Myometrial cell (primary cell): ENCODE measurements around the gene STAT3. TPM values are rescaled to one million over a fixed set of nuclear protein-coding genes. Genes with fewer than 3 reads are reported as not detected.

Source experiments
- total RNA-seq: library from RNA; depleted of rRNA; stranded (reverse); fragments of >200 nt; gene quantifications from 2 replicates; pipeline ENCODE4 v1.2.3, GENCODE V29; 2015

Gene STAT3
- 62.3 and 75.7 TPM in 2 replicates for total RNA-seq

DNA sequence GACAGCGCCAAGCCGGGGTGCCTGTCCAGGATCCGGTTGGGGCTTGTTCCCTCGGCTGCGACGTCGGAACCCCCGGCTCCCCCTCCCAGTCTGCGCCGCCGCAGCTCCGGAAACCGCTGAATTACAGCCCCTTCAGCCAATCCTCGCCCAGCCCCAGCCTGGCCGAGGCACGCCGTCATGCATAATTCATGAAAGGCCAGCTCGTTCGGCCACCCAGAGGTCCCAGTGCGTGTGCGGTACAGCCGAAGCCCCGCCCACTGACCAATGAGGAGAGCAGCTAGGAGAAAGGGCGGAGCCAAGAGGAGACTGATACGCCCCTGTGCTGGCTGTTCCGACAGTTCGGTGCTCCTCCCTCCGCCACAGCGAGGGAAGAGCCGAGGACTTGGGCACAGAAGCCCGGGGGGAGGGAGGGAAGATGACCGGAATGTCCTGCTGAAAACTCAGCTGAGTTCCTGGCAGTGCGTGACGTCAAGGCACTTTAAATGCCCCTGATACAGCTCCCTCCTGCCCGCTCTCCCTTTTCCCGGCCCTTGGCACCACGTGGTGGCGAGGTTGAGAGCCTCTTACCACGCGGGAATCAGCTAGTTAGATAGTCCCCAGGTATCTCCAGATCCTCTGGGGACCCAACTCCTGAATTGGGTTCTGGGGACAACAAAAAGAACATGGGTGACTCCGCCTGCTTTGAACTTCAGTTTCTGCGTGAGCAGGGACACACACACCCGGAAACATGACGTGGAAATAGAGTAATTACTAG, at the start of gene STAT3:
Gene STAT3, minus strand, starts transcription at position 62 of the 754 bp plus-strand sequence. CDS start 39,926 bp downstream, outside the sequence.

DNA sequence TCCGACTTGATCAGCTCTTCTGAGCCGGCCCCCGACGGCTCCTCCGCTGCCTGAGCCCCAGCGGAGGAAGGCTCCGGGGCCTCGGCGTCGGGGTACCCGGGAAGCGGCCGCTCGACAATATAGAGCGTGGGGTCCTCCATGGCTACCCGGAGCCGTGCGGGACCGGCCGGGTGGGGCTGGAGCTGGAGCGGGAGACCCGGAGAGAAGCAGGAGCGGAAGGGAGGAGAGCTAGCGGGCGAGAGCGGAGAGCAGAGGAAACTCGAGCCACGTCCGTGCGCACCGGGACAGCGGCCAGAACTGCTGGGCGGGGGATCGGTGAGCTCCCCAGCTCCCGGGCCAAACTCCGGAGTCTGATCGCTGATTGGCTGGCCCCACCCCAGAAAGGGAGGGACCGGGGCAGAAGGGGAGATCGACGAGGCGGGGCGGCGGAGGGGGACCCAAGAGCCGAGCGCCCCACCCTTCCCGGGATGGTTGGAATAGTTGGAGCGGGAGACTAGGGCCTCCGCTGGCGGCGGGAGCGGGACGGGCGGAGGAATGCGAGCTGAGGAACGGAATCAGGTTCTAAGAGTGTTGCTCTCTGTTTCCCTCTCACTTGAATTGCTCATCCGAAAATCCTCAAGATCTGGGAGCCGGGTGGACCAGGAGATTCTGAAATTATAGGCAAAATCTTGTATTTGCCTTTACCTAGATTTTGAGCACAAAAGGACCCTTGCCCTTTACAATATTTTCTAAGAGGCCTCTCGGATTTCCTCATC, 34.9 kb upstream of the STAT3 start, which contains the start of gene CAVIN1:
Gene CAVIN1, minus strand, starts transcription at position 299 of the 755 bp plus-strand sequence. Its CDS starts 159 bp downstream, at position 140.

DNA sequence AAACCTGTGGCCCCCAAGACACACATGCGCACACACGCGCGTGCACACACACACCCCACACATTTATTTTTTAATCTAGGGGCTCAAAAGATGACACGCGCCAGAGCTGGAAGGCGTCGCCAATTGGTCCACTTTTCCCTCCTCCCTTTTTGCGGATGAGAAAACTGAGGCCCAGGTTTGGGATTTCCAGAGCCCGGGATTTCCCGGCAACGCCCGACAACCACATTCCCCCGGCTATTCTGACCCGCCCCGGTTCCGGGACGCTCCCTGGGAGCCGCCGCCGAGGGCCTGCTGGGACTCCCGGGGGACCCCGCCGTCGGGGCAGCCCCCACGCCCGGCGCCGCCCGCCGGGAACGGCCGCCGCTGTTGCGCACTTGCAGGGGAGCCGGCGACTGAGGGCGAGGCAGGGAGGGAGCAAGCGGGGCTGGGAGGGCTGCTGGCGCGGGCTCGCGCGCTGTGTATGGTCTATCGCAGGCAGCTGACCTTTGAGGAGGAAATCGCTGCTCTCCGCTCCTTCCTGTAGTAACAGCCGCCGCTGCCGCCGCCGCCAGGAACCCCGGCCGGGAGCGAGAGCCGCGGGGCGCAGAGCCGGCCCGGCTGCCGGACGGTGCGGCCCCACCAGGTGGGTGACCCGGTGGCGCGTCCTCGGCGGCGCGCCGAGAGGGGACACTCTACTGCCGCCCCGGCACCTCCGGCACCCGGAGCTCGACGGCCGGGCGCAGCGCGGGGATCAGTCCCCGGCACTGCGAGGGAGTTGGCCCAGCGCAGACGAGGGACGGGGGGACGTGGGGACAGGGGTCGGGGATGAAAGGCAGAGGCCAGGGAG, 100.1 kb downstream of the STAT3 start, which contains the start of gene STAT5A:
Gene STAT5A, plus strand, starts transcription at position 522 of the 826 bp plus-strand sequence. CDS start 914 bp downstream, outside the sequence.

DNA sequence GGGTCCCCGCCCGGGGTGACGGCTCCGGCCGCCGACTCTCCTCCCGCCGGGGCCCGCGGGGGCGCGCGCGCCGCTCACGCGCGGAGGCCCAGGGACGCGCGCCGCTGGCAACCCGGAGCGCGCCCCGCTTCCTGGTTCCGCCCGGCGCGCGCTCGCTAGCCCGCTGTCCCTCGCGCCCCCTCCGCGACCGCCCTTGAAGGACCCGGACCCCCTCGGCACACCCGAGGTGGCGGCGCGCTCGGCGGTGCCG, 112.0 kb downstream of the STAT3 start, which contains the start of gene STAT5B:
Gene STAT5B, minus strand, starts transcription at position 33 of the 250 bp plus-strand sequence. CDS start 44,264 bp downstream, outside the sequence.

Other genes starting within 250 kb of the STAT3 start
- 109 and 135 TPM in 2 replicates for gene RAB5C, start 233.5 kb downstream of the STAT3 start, total RNA-seq
- gene KCNH4, start 207.3 kb downstream of the STAT3 start, total RNA-seq: not detected in 2 replicates
- not detected in 2 replicates for gene HCRT, start 203.0 kb downstream of the STAT3 start, total RNA-seq
- 15.2 and 34.3 TPM in 2 replicates for gene GHDC, start 193.9 kb downstream of the STAT3 start, total RNA-seq
- 19.7 and 23.1 TPM in 2 replicates for gene STAT5B, start 112.1 kb downstream of the STAT3 start, total RNA-seq
- gene STAT5A, start 99.9 kb downstream of the STAT3 start, total RNA-seq: 8.3 and 14.1 TPM in 2 replicates
- gene CAVIN1, start 34.8 kb upstream of the STAT3 start, total RNA-seq: 810 and 847 TPM in 2 replicates
- gene ATP6V0A1, start 70.4 kb upstream of the STAT3 start, total RNA-seq: 21.3 and 25.7 TPM in 2 replicates
- 49.1 and 52.2 TPM in 2 replicates for gene NAGLU, start 147.8 kb upstream of the STAT3 start, total RNA-seq
- 1.4 and 4.6 TPM in 2 replicates for gene HSD17B1, start 164.5 kb upstream of the STAT3 start, total RNA-seq
- gene COASY, start 173.7 kb upstream of the STAT3 start, total RNA-seq: 36.5 and 57.4 TPM in 2 replicates
- gene MLX, start 178.7 kb upstream of the STAT3 start, total RNA-seq: 38.6 and 61.4 TPM in 2 replicates
- gene PSMC3IP, start 189.3 kb upstream of the STAT3 start, total RNA-seq: 8.0 and 9.2 TPM in 2 replicates
- 46.4 and 89.4 TPM in 2 replicates for gene RETREG3, start 220.9 kb upstream of the STAT3 start, total RNA-seq
- 87.6 and 110 TPM in 2 replicates for gene TUBG1, start 221.2 kb upstream of the STAT3 start, total RNA-seq